ENCODE measurements around the gene SPTLC2. TPM values are rescaled to one million over a fixed set of nuclear protein-coding genes. Genes with fewer than 3 reads are reported as not detected.

SPTLC2 gene
- total RNA-seq, 1 donor from 2014 or later = 33.0 TPM

GRCh38 chr14:77469539-77469938 is 146.9 kb downstream of the SPTLC2 start:
- no peak for TF ChIP-seq CTCF (IDR thresholded peaks at IDR 0.05; ENCODE audit: insufficient read depth, low read length, poor library complexity, severe bottlenecking)
- Histone ChIP-seq H3K4me3 (ENCODE audit: low read depth, low read length) (no peak overlapping the region), H3K27me3 (ENCODE audit: control insufficient read depth, insufficient read depth, low read length) (peaks cover 10% of the 10 kb centered on the region), H3K36me3 (ENCODE audit: control insufficient read depth, insufficient read depth, low read length) (no peaks in the 10 kb centered on the region)
- no peak for DNase-seq (ENCODE audit: low read depth)

- no peak overlapping the region for H3K4me3 ChIP-seq (ENCODE audit: low read depth, low read length)
- TF ChIP-seq CTCF (IDR thresholded peaks at IDR 0.05; ENCODE audit: insufficient read depth, low read length, poor library complexity, severe bottlenecking) = no peak
- H3K36me3 ChIP-seq (ENCODE audit: control insufficient read depth, insufficient read depth, low read length) = no peaks in the 10 kb centered on the region
- DNase-seq (ENCODE audit: low read depth) = no peak
- peaks cover 6% of the 10 kb centered on the region for H3K27me3 ChIP-seq (ENCODE audit: control insufficient read depth, insufficient read depth, low read length)
These were observed 147.4 kb downstream of the SPTLC2 start for GRCh38 chr14:77469067-77469505.

GRCh38 chr14:77467801-77468200 is 148.6 kb downstream of the SPTLC2 start:
- TF ChIP-seq CTCF (IDR thresholded peaks at IDR 0.05; ENCODE audit: insufficient read depth, low read length, poor library complexity, severe bottlenecking) = no peak
- DNase-seq (ENCODE audit: low read depth) = no peak
- no peaks in the 10 kb centered on the region for H3K27me3 ChIP-seq (ENCODE audit: control insufficient read depth, insufficient read depth, low read length)
- H3K36me3 ChIP-seq (ENCODE audit: control insufficient read depth, insufficient read depth, low read length) = peaks cover 1% of the 10 kb centered on the region
- H3K4me3 ChIP-seq (ENCODE audit: low read depth, low read length) = no peak overlapping the region

- Histone ChIP-seq H3K4me3 (ENCODE audit: low read depth, low read length) (peak overlapping the region; percentile 88), H3K36me3 (ENCODE audit: control insufficient read depth, insufficient read depth, low read length) (peaks cover 1% of the 10 kb centered on the region), H3K27me3 (ENCODE audit: control insufficient read depth, insufficient read depth, low read length) (no peaks in the 10 kb centered on the region)
- peak; percentile 25 for DNase-seq (ENCODE audit: low read depth)
- TF ChIP-seq CTCF (IDR thresholded peaks at IDR 0.05; ENCODE audit: insufficient read depth, low read length, poor library complexity, severe bottlenecking) = peak; percentile 75
These were observed 157.2 kb downstream of the SPTLC2 start for GRCh38 chr14:77459072-77459723.

- TF ChIP-seq CTCF (IDR thresholded peaks at IDR 0.05; ENCODE audit: insufficient read depth, low read length, poor library complexity, severe bottlenecking) = no peak
- H3K27me3 ChIP-seq (ENCODE audit: control insufficient read depth, insufficient read depth, low read length) = no peaks in the 10 kb centered on the region
- H3K4me3 ChIP-seq (ENCODE audit: low read depth, low read length) = peak overlapping the region; percentile 88
- no peaks in the 10 kb centered on the region for H3K36me3 ChIP-seq (ENCODE audit: control insufficient read depth, insufficient read depth, low read length)
- no peak for DNase-seq (ENCODE audit: low read depth)
These were observed 158.0 kb downstream of the SPTLC2 start for GRCh38 chr14:77458249-77458950.

Measured in kidney epithelial cell (primary cell).